Measurements from ENCODE around the gene IFTAP.

IFTAP gene

GRCh38 chr11:36598051-36598450 is 3.7 kb downstream of the IFTAP start, which contains the start of gene RAG2:
Gene RAG2, minus strand, starts transcription at chr11:36598236. Its CDS starts 4,068 bp downstream, at chr11:36594168.
- no peak for DNase-seq (ENCODE audit: low spot score)

GRCh38 chr11:36600180-36600579 is 5.9 kb downstream of the IFTAP start:
- DNase-seq (ENCODE audit: low spot score), result no peak

DNA sequence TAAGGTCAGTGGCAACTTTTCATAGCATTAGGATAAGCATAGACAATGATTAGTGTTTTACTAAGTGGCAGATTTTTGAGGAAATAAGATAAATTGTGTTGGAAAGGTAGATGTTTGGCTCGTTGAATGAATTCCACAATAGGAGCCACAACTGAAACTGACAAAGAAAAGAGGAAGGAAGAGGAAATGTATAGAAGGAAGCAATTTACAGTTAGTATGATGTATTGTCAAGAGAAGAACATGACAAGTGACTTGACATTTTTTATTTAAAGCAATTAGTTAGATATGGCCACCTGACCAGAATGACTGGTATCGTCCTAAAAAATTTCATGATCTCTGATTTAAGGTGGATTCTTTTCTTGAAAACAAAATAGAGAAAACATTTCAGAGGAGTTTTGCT is 6.9 kb downstream of the IFTAP start:
- DNase-seq (ENCODE audit: low spot score), result no peak

DNA sequence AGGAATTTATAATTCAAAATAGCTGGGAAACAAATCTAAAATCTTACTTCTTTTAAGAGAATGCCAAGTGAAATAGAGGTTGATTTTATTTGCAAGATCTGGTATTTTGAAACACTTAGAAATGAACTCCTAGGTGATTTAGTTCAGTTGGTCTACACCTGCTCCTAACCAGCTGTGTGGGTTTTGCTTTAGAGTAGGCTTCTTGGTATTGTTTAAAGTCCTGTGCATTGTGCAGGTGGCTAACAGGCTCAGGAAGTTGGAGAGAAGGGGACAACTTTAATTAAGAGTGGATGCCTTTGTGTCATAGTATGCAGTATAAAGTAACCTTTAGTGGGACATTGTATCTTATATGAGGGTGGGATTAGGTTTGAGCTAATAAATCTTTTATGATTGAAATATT is 7.8 kb downstream of the IFTAP start:
- DNase-seq (ENCODE audit: low spot score), result no peak

GRCh38 chr11:36605221-36606216 is 11.2 kb downstream of the IFTAP start:
- no peak for DNase-seq (ENCODE audit: low spot score)

GRCh38 chr11:36608491-36609199 is 14.3 kb downstream of the IFTAP start:
- DNase-seq (ENCODE audit: low spot score), result no peak

DNA sequence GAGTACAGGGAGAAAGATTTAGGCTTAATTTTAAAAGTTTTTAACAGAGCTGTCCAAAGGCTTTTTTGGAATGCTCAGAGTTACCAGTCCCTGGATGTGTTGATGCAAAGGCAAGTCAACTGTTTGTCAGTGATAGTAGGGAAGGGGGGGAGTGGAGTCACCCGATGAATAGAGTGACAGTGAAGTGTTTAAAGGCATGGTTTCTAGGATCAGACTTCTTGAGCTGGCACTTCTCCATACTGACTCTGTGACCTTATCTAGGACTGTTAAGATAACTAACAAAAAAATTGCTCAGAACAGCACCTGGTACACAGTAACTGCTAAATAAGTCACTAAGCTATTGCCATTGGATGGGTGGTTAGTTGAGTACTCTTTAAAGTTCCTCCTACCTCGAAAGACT is 15.1 kb downstream of the IFTAP start:
- DNase-seq (ENCODE audit: low spot score), result no peak

- no peak for DNase-seq (ENCODE audit: low spot score)
These were observed 21.5 kb downstream of the IFTAP start for GRCh38 chr11:36615826-36616225.

- no peak for DNase-seq (ENCODE audit: low spot score)
These were observed 23.5 kb downstream of the IFTAP start for GRCh38 chr11:36617543-36618362.

- DNase-seq (ENCODE audit: low spot score), result no peak
These were observed 24.2 kb downstream of the IFTAP start for GRCh38 chr11:36618363-36619047.

DNA sequence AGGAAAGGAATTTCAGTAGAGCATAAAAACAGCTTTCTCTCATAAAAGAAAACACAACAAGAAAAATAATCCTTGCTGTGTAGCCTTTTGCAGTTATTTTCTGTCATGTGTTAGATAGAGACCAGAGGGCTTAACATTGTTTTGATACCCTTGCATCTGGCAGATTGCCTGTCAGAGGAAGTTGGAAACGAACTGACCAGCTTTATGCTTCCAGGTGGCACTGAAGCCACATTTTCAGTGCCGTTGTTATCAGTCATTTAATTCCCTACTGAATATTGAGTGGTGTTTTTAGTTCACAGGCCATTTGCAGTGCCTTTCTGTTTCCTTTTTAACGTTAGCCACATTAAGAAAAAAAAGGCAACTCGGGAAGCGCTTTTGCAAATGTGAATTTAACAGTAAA is 25.2 kb downstream of the IFTAP start:
- DNase-seq (ENCODE audit: low spot score), result no peak

DNA sequence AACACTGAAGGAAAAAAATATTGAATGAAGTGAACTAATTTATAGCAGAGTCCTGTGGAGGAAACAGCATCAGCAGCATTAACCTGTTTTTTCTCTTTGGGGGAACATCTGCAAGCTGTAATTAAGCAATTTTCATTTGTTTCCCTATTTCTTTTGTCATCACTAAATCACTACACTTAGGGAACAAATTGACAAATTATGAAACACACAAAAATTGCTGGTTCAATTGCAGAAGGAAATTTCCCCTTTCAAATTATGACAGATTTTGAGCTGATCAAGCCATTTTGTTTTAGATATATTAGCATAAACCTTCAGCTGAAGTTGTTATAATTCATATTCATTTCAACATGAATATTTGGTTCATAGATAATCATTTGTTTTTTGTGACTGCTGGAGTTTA is 25.9 kb downstream of the IFTAP start:
- no peak for DNase-seq (ENCODE audit: low spot score)

GRCh38 chr11:36622431-36623136 is 28.3 kb downstream of the IFTAP start:
- DNase-seq (ENCODE audit: low spot score), result peak; percentile 56

- no peak for DNase-seq (ENCODE audit: low spot score)
These were observed 29.2 kb downstream of the IFTAP start for GRCh38 chr11:36623494-36623893.

- DNase-seq (ENCODE audit: low spot score), result no peak
These were observed 32.7 kb downstream of the IFTAP start for GRCh38 chr11:36627006-36627405.

DNA sequence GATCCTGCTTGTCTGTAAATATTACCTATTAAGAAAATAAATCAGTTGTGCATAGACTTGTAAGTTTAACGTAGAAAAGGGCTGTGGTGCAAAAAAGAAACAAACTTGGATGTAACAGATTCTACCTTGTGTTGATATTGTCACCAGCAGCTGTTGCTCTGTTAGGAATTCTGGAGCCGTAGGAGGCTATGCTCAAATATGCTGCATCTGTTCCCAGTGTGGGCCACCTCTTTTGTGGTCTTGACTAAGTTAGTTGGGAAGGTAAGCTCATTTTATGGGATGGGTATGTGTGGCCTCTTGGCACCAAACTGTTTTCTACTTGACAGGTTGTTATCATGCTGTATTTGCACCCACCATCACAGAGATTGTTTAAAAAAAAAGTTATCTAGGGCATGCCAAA is 33.2 kb downstream of the IFTAP start:
- no peak for DNase-seq (ENCODE audit: low spot score)

- no peak for DNase-seq (ENCODE audit: low spot score)
These were observed 33.8 kb downstream of the IFTAP start for GRCh38 chr11:36628141-36628540.

DNA sequence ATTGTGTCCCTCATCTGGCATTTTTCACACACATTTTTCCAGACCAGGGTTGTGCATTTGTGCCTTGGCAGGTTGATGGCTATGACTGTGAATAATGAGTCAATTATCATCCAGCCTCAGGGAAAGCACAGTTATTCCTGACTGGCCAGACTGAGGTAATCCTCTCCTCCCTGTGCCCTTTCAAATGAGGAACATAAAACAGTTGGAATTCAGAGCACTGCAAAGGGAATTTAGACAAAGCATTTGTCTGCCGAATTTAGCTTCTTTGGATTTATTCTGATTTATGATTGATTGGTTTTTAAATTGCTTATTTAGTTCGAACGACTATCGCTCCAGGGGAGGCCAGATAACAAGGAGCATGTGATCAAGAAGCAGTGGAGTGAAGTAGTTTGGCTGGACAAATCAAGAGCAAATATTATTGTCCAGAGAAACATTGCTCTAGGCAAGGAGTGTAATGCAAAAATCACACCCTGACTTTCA is 34.5 kb downstream of the IFTAP start:
- DNase-seq (ENCODE audit: low spot score), result no peak

GRCh38 chr11:36631774-36632173 is 37.5 kb downstream of the IFTAP start:
- no peak for DNase-seq (ENCODE audit: low spot score)

- DNase-seq (ENCODE audit: low spot score), result no peak
These were observed 41.0 kb downstream of the IFTAP start for GRCh38 chr11:36635066-36635862.

Measured in RKO (cell line).